HG03378 (cell line): ENCODE measurements around the gene DENND2D.
A peak's percentile ranks its signal among the peaks of the same experiment; 100 is the strongest.
"Not testable (repeated sequence)": the region's sequence is repeated elsewhere in the genome, so short reads cannot be mapped to it uniquely, and the experiment has no call there.

Experiments used
- ATAC-seq: cut with Tn5 transposase; IDR thresholded peaks from one replicate; pipeline ENCODE4 v1.9.1; 2021; ENCODE audit warnings: mild to moderate bottlenecking, moderate library complexity; ENCODE audit not compliant: unreplicated experiment

Gene DENND2D

DNA sequence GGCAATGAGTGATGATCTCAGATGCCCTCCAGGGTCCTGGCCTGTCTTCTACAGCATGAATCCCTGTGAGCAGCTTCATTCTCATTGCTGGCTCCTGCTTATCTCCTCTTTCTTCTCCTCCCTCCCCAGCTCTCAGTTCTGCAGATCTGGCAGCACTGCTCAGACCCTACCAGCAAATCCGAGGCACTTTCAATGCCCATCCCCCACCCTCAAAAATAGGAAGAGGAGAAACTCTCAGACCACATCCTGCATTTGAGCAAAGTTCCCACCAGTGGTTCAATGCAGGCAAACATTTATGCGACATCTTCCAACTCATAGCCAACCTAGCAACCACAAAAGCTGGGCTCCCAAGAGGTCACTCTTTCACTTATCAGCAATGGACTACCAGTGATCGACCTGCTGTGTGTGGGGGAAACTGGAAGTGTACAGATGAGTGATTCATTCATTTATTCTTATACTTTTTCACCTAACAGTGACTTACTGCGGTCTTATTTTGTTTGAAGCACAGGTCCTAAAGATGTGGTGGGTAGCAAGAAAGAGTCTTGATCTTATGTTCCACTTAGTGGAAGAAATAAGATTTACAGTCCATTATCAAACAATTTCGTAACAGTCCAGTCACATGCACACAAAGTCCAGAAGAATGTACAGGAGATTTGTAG lies 21.3 kb upstream of the DENND2D start:
- peak; percentile 63 for ATAC-seq

DNA sequence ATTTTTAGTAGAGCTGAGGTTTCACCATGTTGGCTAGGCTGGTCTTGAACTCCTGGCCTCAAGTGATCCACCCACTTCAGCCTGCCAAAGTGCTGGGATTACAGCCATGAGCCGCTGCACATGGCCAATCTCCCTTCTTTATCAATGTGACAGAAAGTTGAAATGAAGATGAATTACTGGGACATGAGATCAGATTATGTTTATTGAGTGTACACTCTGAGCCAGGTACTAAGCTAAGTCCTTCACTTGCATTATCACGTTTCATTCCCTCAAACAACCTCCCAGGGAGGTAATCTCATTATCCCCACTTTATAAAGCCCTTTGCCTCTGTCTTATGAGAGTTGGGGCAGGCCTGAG lies 20.8 kb upstream of the DENND2D start:
- no peak for ATAC-seq

GRCh38 chr1:111220302-111220890 lies 19.9 kb upstream of the DENND2D start:
- ATAC-seq = no peak

DNA sequence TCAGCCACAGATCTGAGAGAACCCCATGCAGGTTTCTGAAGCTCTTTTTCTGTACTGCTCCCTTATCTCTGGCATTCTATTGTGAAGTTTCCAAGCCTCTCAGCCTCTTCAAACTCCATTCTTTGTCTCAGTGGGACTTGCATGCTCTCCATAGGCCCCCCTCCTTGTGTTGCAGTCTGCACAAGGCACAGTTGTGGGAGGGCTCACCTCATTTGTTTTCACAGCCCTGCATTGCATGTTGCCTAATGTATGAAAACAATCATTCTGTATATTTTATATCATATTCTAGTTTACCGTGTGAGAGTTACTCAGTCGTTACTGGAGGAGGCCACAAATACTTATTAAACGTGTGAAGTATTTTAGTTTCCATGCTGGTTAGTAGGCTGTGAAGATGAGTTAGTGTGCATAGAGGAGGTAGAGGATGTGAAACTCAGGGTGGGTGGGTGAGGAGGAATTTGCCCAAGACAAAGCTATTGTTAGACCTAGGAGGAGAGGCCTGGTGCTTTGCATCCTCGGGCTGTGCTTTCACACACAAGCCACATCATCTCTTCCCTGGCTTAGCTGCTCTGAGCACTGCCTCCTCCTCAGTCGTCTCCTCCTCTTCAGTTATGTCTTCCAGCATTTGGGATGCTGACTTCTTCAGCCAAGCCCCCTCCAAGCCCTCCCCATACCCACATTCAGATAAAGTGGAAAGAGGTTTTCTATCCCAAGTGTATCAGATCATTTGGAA lies 19.3 kb upstream of the DENND2D start:
- ATAC-seq = peak; percentile 25

DNA sequence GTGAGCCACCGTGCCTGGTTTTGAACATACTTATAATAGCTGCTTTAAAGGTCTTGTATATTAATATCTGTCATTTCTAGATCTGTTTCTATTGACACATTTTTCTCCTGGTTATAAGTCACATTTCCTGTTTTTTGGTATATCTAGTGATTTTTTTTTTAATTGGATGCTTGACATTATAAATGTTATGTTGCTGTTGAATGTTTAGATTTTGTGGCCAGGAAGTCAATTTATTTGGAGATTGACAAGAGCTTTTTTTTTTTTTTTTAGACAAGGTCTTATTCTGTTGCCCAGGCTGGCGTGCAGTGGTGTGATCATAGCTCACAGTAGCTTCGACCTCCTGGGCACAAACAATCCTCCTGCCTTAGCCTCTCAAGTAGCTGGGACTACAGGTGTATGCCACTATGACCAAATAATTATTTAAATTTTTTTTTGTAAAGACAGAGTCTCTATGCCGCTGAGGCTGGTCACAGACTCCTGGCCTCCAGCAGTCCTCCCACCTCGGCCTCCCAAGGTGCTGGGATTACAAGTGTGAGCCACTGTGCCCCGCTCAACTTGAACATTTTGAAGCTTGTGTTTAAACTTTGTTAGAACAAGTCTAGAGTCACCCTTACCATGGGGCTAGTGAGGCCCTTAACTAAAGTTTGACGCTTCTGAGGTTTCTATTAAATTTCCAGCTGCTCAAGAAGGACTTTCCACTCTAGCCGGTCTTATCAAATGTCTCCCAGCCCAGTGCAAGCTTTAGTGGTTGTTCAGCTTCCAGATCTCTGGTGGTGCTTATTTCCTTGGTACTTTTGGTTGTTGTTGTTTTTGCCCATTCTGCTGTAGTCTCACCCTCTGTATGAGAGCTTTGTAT lies 18.5 kb upstream of the DENND2D start:
- no peak for ATAC-seq

DNA sequence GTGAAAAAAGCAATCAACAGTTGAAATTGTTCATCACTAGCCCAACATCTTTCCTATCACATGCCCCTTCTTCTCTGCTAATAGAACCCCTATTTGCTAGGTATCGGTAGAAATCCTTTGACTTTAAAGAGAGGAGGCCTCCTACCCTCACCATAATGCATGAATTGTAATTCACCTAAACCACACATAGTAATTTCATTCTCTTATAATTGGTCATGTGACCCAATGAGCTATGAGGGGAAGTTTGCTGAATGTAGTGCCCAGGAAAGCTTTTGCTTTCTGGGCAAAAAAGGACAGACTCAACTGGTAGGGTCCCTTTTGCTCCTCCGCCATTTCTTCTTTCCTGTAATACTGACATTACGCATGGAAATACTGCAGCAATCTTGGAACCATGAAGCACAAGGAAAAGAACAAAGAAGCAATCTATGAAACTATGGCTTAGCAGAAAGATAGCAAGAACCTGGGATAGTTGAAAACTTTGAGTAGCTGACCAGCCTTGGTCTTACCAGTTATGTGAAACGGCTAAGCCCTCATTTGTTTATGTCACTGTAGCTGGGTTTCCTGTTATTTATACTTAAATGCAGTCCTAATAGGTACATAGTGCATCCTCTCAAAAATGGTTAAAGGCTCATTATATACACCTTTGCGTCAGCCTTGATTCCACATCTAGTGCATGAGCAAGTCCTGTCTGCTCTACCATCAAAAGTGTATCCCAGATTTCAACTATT lies 16.9 kb upstream of the DENND2D start:
- ATAC-seq = no peak

DNA sequence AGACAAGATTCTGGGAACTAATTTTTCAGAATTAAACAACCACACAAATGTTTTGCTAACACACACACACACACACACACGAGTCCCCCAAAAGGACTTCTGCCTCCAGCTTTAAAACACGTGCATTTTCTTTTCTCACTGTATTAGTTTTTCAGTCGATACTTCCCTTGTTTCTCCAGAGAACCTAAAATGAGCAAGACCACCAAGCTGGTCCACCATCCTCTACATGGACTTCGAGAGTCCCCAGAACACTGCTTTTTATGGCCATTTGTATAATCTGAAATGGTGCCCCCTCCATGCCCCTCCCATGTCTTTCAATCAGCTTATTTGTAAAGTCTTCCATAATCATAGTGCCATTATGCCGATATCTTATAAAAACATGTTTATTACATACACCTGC lies 16.3 kb upstream of the DENND2D start:
- no peak for ATAC-seq

- not testable (repeated sequence) for ATAC-seq
Observed at GRCh38 chr1:111215285-111215684, 14.8 kb upstream of the DENND2D start.

DNA sequence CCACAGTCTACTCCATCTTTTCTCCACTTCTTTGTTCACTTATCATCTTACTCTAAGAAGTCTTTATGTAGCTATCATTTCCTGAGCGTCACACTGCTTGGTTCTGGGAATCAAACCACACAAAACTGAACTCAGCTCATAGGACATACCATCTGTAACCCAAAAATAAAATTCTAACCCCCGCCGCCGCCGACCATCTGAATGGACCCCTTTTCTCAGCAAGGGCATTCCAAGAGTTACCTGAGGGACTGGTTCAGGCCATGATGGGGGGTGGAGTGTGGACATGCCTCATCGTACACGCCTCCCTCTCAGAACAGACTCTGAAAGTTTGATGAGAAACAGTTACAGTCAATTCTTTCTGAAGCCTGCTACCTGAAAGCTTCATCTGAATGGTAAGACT lies 14.4 kb upstream of the DENND2D start:
- ATAC-seq = no peak

- no peak for ATAC-seq
Observed at GRCh38 chr1:111214074-111214801, 13.8 kb upstream of the DENND2D start.

DNA sequence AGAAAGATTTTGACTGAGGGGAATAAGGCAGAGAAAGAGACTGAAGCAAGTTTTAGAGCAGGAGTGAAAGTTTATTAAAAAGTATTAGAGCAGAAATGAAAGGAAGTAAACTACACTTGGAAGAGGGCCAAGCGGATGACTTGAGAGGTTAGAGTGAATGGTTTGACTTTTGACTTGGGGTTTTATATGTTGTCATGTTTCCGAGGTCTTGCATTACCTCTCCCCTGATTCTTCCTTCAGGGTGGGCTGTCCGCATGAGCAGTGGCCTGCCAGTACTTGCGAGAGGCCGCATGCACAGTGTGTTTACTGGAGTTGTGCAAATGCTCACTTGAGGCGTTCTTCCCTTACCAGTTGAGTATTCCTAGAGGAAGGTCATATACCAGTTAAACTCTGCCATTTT lies 13.0 kb upstream of the DENND2D start:
- ATAC-seq = no peak

- ATAC-seq = no peak
Observed at GRCh38 chr1:111212634-111213335, 12.3 kb upstream of the DENND2D start.

DNA sequence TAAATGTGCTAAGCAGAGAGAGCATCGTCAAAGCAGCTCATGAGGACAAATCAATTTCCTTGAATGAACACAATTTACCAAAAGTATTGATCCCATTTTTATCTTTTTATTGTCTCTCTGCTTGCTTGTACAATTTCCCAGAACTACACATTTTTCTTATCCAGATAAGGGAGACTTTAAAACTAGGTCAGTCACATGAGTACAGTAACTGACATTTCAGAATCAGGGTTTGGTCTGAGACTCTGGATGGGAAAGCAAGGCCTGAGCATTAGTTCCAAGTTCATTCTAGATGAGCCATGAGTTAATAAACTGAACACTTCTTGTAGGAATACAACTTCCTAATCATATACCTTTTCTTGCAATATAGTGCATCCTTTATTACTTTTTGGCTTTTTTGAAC lies 11.5 kb upstream of the DENND2D start:
- ATAC-seq = no peak

DNA sequence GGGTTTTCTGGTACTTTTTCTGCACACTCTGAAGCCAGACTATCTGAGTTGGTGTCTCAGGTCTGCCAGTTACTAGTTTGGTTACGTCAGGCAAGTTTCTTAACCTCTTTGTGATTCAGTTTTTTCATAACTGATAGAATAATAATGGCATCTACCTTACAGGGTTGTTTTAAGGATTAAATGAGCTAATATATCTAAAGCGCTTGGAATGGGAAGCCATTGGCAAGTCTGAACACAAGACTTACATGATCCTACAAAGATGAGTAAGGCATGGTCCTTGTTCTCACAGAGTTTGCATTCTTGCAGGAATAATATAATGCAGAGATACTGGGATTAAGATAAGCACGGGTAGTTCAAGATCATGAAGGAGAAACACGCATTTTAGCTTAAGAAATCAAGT lies 9.2 kb upstream of the DENND2D start:
- ATAC-seq = no peak

DNA sequence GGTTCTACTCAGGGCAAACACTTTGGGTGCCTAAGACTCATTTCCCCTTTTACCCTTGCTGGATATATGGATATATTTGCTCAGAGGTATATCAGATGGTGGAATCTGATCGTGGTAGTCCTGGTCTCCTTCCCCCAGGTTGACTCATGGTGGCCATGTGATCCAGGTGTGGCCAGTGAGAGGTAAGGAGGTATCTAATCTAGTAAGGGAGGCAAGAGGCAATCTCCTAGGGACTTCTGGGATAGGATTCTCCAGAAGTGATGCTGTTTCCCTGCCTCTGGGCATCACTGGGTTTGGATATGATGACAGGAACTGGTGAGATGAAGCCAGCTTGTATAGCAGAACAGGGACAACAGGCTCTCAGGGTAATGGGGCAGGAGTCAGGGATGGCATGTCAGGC lies 8.5 kb upstream of the DENND2D start:
- ATAC-seq = no peak

DNA sequence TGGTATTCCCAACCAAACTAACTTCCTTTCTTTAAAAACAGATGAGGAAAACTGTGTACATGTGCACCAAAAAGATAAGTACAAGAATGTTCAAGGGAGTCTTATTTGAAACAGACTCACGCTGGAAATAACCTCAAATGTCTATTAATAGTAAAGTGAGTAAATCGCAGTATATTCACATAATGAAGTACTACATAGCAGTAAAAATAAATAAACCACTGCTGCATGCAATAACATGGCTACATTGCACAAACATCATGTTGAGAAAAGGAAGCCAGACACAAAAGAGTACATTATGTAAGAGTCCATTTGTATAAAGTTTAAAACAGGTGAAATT lies 5.2 kb upstream of the DENND2D start:
- no peak for ATAC-seq

DNA sequence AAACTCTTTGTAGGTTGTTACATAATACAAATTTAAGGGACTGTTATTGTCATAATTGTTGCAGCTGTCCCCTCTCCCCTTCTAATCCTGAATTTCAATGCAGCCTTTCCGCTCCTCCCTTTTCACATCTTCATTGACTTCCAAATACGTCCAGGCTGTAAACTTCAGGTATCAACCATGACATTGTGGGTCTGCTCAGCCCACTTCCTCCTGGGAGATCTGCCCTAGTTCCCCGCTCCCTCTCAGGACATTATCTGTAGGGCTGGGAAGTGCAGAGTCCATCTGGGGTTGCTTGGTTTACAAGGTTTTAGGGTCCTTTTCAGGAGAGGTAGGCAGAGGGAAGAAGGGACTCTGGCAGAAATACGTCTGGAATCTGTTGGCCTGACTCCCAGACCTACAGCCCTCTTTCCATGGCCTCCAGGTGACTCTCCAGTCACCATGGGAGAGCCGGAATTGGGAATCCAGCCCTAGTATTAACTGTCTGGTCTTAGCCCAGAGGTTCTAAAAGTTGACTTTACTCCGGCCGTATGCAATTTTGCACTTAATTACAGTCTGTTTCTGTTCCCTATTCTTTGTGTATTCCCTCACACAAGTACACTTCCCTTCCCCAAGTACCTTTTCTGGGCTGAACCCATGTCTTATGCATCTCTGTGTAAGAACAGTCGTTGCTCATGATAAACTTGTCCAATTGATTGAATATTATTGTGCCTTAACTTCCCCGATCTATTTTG lies 4.7 kb upstream of the DENND2D start:
- ATAC-seq = no peak

- ATAC-seq = peak; percentile 31
Observed at GRCh38 chr1:111204201-111204982, 3.9 kb upstream of the DENND2D start.
